WTC11 (cell line): ENCODE measurements around the gene TNFSF4. TPM values are rescaled to one million over a fixed set of nuclear protein-coding genes. Genes with fewer than 3 reads are reported as not detected.

Experiments used
- ATAC-seq: fragments of 200-7000 bp; cut with Tn5 transposase; 2 replicates; pipeline ENCODE4 v1.10.0; 2021; ENCODE audit warnings: mild to moderate bottlenecking, moderate library complexity
- CTCF ChIA-PET: fragments of 300-600 bp; sonication (Branson Sonifier 250); formaldehyde crosslinking; loops from one replicate; lab custom pipeline; 2021; ENCODE audit warnings: antibody characterized with exemption; lab: Charles Lee
- POLR2A ChIA-PET: fragments of 350-600 bp; sonication (Branson Sonifier 250); formaldehyde crosslinking; loops from one replicate; lab custom pipeline; 2021; ENCODE audit warnings: antibody characterized with exemption; lab: Charles Lee
- DNase-seq: peaks from one replicate; pipeline ENCODE4 v3.0.0; 2021; ENCODE audit warnings: low spot score
- H3K27ac Mint-ChIP-seq: 2 replicates; pipeline ENCODE4 v1.8.0; 2021; ENCODE audit warnings: mixed read lengths
- H3K27me3 Mint-ChIP-seq: 2 replicates; pipeline ENCODE4 v1.8.0; 2021; ENCODE audit warnings: low read depth, mild to moderate bottlenecking, moderate library complexity, mixed read lengths
- H3K36me3 Mint-ChIP-seq: 2 replicates; pipeline ENCODE4 v1.8.0; 2021; ENCODE audit warnings: mixed read lengths
- H3K4me1 Mint-ChIP-seq: 2 replicates; pipeline ENCODE4 v1.8.0; 2022; ENCODE audit warnings: mixed read lengths
- H3K4me3 Mint-ChIP-seq: 2 replicates; pipeline ENCODE4 v1.8.0; 2021; ENCODE audit warnings: mild to moderate bottlenecking, moderate library complexity, mixed read lengths
- H3K9me3 Mint-ChIP-seq: 2 replicates; pipeline ENCODE4 v1.8.0; 2021; ENCODE audit warnings: mixed read lengths
- ATF3 ChIP-seq: sonication (generic); formaldehyde crosslinking; conservative IDR thresholded peaks from 2 replicates; pipeline ENCODE4 v1.8.1; 2022; ENCODE audit warnings: mild to moderate bottlenecking, missing genetic modification reagents
- ATF6 ChIP-seq: sonication (generic); formaldehyde crosslinking; IDR thresholded peaks from 2 replicates; pipeline ENCODE4 v1.8.1; 2023; ENCODE audit warnings: mild to moderate bottlenecking, missing genetic modification reagents
- CBFB ChIP-seq: sonication (generic); formaldehyde crosslinking; IDR thresholded peaks from 2 replicates; pipeline ENCODE4 v1.8.1; 2022; ENCODE audit warnings: mild to moderate bottlenecking, low read depth, missing genetic modification reagents
- CREB1 ChIP-seq: sonication (generic); formaldehyde crosslinking; IDR thresholded peaks from 2 replicates; pipeline ENCODE4 v1.8.0; 2023; ENCODE audit warnings: mild to moderate bottlenecking, missing genetic modification reagents
- CREM ChIP-seq: sonication (generic); formaldehyde crosslinking; IDR thresholded peaks from 2 replicates; pipeline ENCODE4 v1.8.1; 2022; ENCODE audit warnings: mild to moderate bottlenecking, missing genetic modification reagents, moderate library complexity
- CTCF ChIP-seq: fragments of 200-600 bp; IDR thresholded peaks from 2 replicates; pipeline ENCODE4 v1.8.0; 2022; ENCODE audit warnings: antibody characterized with exemption
- ETV6 ChIP-seq: sonication (generic); formaldehyde crosslinking; IDR thresholded peaks from 2 replicates; pipeline ENCODE4 v1.8.1; 2022; ENCODE audit warnings: mild to moderate bottlenecking, missing genetic modification reagents
- FOXP4 ChIP-seq: sonication (generic); formaldehyde crosslinking; IDR thresholded peaks from 2 replicates; pipeline ENCODE4 v1.8.0; 2022; ENCODE audit warnings: mild to moderate bottlenecking, missing genetic modification reagents
- GRHL2 ChIP-seq: fragments of 250-450 bp; sonication (Bioruptor Pico); IDR thresholded peaks from 2 replicates; pipeline ENCODE4 v1.8.0; 2022; ENCODE audit warnings: mild to moderate bottlenecking, moderate library complexity; ENCODE audit not compliant: insufficient replicate concordance, severe bottlenecking
- GTF2I ChIP-seq: fragments of 250-450 bp; sonication (Bioruptor Pico); conservative IDR thresholded peaks from 2 replicates; pipeline ENCODE4 v1.4.0; 2021; ENCODE audit warnings: mild to moderate bottlenecking
- HMGXB4 ChIP-seq: sonication (generic); formaldehyde crosslinking; IDR thresholded peaks from 2 replicates; pipeline ENCODE4 v1.8.1; 2023; ENCODE audit warnings: mild to moderate bottlenecking, moderate library complexity, missing genetic modification reagents
- IRF1 ChIP-seq: sonication (generic); formaldehyde crosslinking; IDR thresholded peaks from 2 replicates; pipeline ENCODE4 v1.8.0; 2023; ENCODE audit warnings: missing genetic modification reagents
- JAZF1 ChIP-seq: fragments of 250-450 bp; sonication (Bioruptor Pico); IDR thresholded peaks from 2 replicates; pipeline ENCODE4 v1.9.0; 2021; ENCODE audit warnings: moderate library complexity, mild to moderate bottlenecking, inconsistent platforms
- KAT7 ChIP-seq: sonication (generic); formaldehyde crosslinking; IDR thresholded peaks from 2 replicates; pipeline ENCODE4 v1.8.1; 2023; ENCODE audit warnings: missing genetic modification reagents, mild to moderate bottlenecking, borderline replicate concordance
- MXD4 ChIP-seq: fragments of 250-450 bp; sonication (Bioruptor Pico); IDR thresholded peaks from 2 replicates; pipeline ENCODE4 v1.8.0; 2021; ENCODE audit warnings: mild to moderate bottlenecking, moderate library complexity, borderline replicate concordance
- NFYB ChIP-seq: sonication (generic); formaldehyde crosslinking; conservative IDR thresholded peaks from 2 replicates; pipeline ENCODE4 v1.8.0; 2022; ENCODE audit warnings: low read depth, missing genetic modification reagents
- NR1H2 ChIP-seq: sonication (generic); formaldehyde crosslinking; IDR thresholded peaks from 2 replicates; pipeline ENCODE4 v1.9.0; 2021; ENCODE audit warnings: mild to moderate bottlenecking, moderate library complexity, missing genetic modification reagents
- OVOL2 ChIP-seq: fragments of 250-450 bp; sonication (Bioruptor Pico); IDR thresholded peaks from 2 replicates; pipeline ENCODE4 v1.9.0; 2021; ENCODE audit warnings: mild to moderate bottlenecking, borderline replicate concordance
- ZNF232 ChIP-seq: sonication (generic); formaldehyde crosslinking; IDR thresholded peaks from 2 replicates; pipeline ENCODE4 v1.8.0; 2022; ENCODE audit warnings: mild to moderate bottlenecking, missing genetic modification reagents
- ZNF512 ChIP-seq: sonication (generic); formaldehyde crosslinking; IDR thresholded peaks from 2 replicates; pipeline ENCODE4 v1.8.1; 2022; ENCODE audit warnings: missing genetic modification reagents, borderline replicate concordance
- total RNA-seq: library from RNA; stranded (reverse); gene quantifications from 3 replicates; pipeline ENCODE4 v1.2.3, GENCODE V29; 2021

The TNFSF4 gene
- total RNA-seq, 1 experiment from 2014 or later, result 0.81 TPM

GRCh38 chr1:173168941-173169340 is 38.2 kb downstream of the TNFSF4 start:
- Mint-ChIP-seq H3K4me1 (peaks cover 15% of the 10 kb centered on the region), H3K36me3 (peaks cover 11% of the 10 kb centered on the region), H3K9me3 (peaks cover 29% of the 10 kb centered on the region), H3K4me3 (no peak overlapping the region), H3K27ac (no peak overlapping the region), H3K27me3 (peaks cover 55% of the 10 kb centered on the region)
- no peak for DNase-seq
- TF ChIP-seq NR1H2 (CRISPR knock-in tag), result no peak
- ATAC-seq, result no peak
- ChIA-PET CTCF (no interaction called here), POLR2A (no interaction called here)

GRCh38 chr1:173164686-173165085 is 42.4 kb downstream of the TNFSF4 start:
- POLR2A ChIA-PET, result no interaction called here
- Mint-ChIP-seq H3K27me3 (peaks cover 71% of the 10 kb centered on the region), H3K36me3 (no peaks in the 10 kb centered on the region), H3K27ac (no peak overlapping the region), H3K4me3 (no peak overlapping the region), H3K9me3 (no peaks in the 10 kb centered on the region), H3K4me1 (peaks cover 15% of the 10 kb centered on the region)
- CTCF ChIA-PET, result no interaction called here
- DNase-seq (no peak), ATAC-seq (peak; percentile 41; the same call in 1 of the 2 replicates)
- TF ChIP-seq CTCF (no peak), FOXP4 (CRISPR knock-in tag) (no peak), IRF1 (no peak), ETV6 (CRISPR knock-in tag) (no peak), ATF3 (CRISPR knock-in tag) (no peak), CREB1 (CRISPR knock-in tag) (no peak), OVOL2 (no peak), ZNF232 (CRISPR knock-in tag) (no peak), CBFB (CRISPR knock-in tag) (no peak), ATF6 (no peak), JAZF1 (CRISPR knock-in tag) (no peak), CREM (CRISPR knock-in tag) (no peak), ZNF512 (CRISPR knock-in tag) (no peak)

- Mint-ChIP-seq H3K27ac (no peak overlapping the region), H3K4me1 (peaks cover 15% of the 10 kb centered on the region), H3K36me3 (no peaks in the 10 kb centered on the region), H3K4me3 (no peak overlapping the region), H3K27me3 (peaks cover 71% of the 10 kb centered on the region), H3K9me3 (no peaks in the 10 kb centered on the region)
- ATAC-seq (peak; percentile 75), DNase-seq (no peak)
- ChIA-PET POLR2A (no interaction called here), CTCF (no interaction called here)
- TF ChIP-seq KAT7 (CRISPR knock-in tag) (no peak), HMGXB4 (CRISPR knock-in tag) (no peak), CREB1 (CRISPR knock-in tag) (no peak), MXD4 (no peak), GRHL2 (CRISPR knock-in tag) (no peak), NFYB (CRISPR knock-in tag) (no peak), GTF2I (no peak)
These were observed 43.0 kb downstream of the TNFSF4 start for GRCh38 chr1:173164178-173164577.
